GM23338 (cell line): ENCODE measurements around the gene UFD1. TPM values are rescaled to one million over a fixed set of nuclear protein-coding genes. Genes with fewer than 3 reads are reported as not detected.

Experiments
- ATAC-seq: fragments of 200-7000 bp; cut with Tn5 transposase; 3 replicates; pipeline ENCODE4 v1.9.1; 2020
- DNase-seq: peaks from one replicate; pipeline ENCODE4 v3.0.0-alpha.2; 2015; ENCODE audit warnings: low spot score
- H2AFZ ChIP-seq: fragments of 200-600 bp; sonication (generic); 2 replicates; pipeline ENCODE4 v1.8.0; 2016; ENCODE audit warnings: antibody characterized with exemption, mild to moderate bottlenecking, moderate library complexity
- H3F3A ChIP-seq: fragments of 200-600 bp; sonication (generic); replicated peaks from 2 replicates; pipeline ENCODE4 v1.8.0; 2017; ENCODE audit warnings: antibody characterized with exemption, mixed run types, low read depth
- H3K27ac ChIP-seq: fragments of 200-600 bp; sonication (generic); 2 replicates; pipeline ENCODE4 v1.6.1; 2016; ENCODE audit warnings: low read depth
- H3K27me3 ChIP-seq: fragments of 200-600 bp; sonication (generic); 2 replicates; pipeline ENCODE4 v1.8.0; 2016; ENCODE audit warnings: mild to moderate bottlenecking, mixed run types, moderate library complexity; ENCODE audit not compliant: insufficient read depth
- H3K36me3 ChIP-seq: fragments of 200-600 bp; sonication (generic); 2 replicates; pipeline ENCODE4 v1.8.0; 2016; ENCODE audit warnings: mild to moderate bottlenecking; ENCODE audit not compliant: insufficient read depth
- H3K4me1 ChIP-seq: fragments of 200-600 bp; sonication (generic); 2 replicates; pipeline ENCODE4 v1.8.0; 2016; ENCODE audit warnings: mild to moderate bottlenecking, moderate library complexity; ENCODE audit not compliant: insufficient read depth
- H3K4me2 ChIP-seq: fragments of 200-600 bp; sonication (generic); 2 replicates; pipeline ENCODE4 v1.7.1; 2017; ENCODE audit warnings: mixed run types
- H3K4me3 ChIP-seq: fragments of 200-600 bp; sonication (generic); 2 replicates; pipeline ENCODE4 v1.6.1; 2016; ENCODE audit warnings: mixed run types
- H3K79me2 ChIP-seq: fragments of 200-600 bp; sonication (generic); replicated peaks from 2 replicates; pipeline ENCODE4 v1.8.0; 2017; ENCODE audit warnings: mild to moderate bottlenecking; ENCODE audit not compliant: insufficient read depth
- H3K9me2 ChIP-seq: fragments of 200-600 bp; sonication (generic); 2 replicates; pipeline ENCODE4 v1.8.0; 2017; ENCODE audit not compliant: insufficient read depth
- H4K20me1 ChIP-seq: fragments of 200-600 bp; sonication (generic); replicated peaks from 2 replicates; pipeline ENCODE4 v1.8.0; 2017; ENCODE audit warnings: mild to moderate bottlenecking; ENCODE audit not compliant: insufficient read depth
- H3K27ac Mint-ChIP-seq: 2 replicates; pipeline ENCODE4 v1.8.0; 2020; ENCODE audit warnings: inconsistent platforms, mild to moderate bottlenecking, moderate library complexity, mixed read lengths
- H3K27me3 Mint-ChIP-seq: 3 replicates; pipeline ENCODE4 v1.8.0; 2022; ENCODE audit warnings: low read depth, mild to moderate bottlenecking, moderate library complexity, mixed read lengths, inconsistent platforms; ENCODE audit not compliant: insufficient read depth, poor library complexity
- H3K36me3 Mint-ChIP-seq: 3 replicates; pipeline ENCODE4 v1.8.0; 2021; ENCODE audit warnings: low read depth, mild to moderate bottlenecking, inconsistent platforms, moderate library complexity, mixed read lengths
- H3K4me1 Mint-ChIP-seq: 3 replicates; pipeline ENCODE4 v1.8.0; 2020; ENCODE audit warnings: mild to moderate bottlenecking, inconsistent platforms, mixed read lengths
- H3K4me3 Mint-ChIP-seq: 3 replicates; pipeline ENCODE4 v1.8.0; 2021; ENCODE audit warnings: moderate library complexity, mild to moderate bottlenecking, inconsistent platforms, mixed read lengths
- H3K9me3 Mint-ChIP-seq: 3 replicates; pipeline ENCODE4 v1.8.0; 2020; ENCODE audit warnings: moderate library complexity, mild to moderate bottlenecking, inconsistent platforms, mixed read lengths
- EZH2 ChIP-seq: fragments of 200-600 bp; sonication (generic); IDR thresholded peaks from one replicate; pipeline ENCODE4 v1.8.0; 2017; ENCODE audit warnings: antibody characterized with exemption, mild to moderate bottlenecking, low read depth; ENCODE audit not compliant: unreplicated experiment
- EZH2phosphoT487 ChIP-seq: fragments of 200-600 bp; sonication (generic); IDR thresholded peaks from one replicate; pipeline ENCODE4 v1.8.1; 2018; ENCODE audit warnings: antibody characterized with exemption; ENCODE audit not compliant: unreplicated experiment
- STAT1 ChIP-seq: IDR thresholded peaks from one replicate; pipeline ENCODE4 v1.6.1; 2016; ENCODE audit warnings: antibody characterized with exemption; ENCODE audit not compliant: unreplicated experiment
- polyA plus RNA-seq: library from polyadenylated mRNA; unstranded; fragments of >200 nt; fragmentation: Nextera tagmentation; extraction: Ambion mirVana; gene quantifications from 2 replicates; pipeline ENCODE4 v1.2.1, GENCODE V29; 2016
- total RNA-seq: library from RNA; depleted of rRNA; stranded (reverse); fragments of >200 nt; shearing (Covaris generic); gene quantifications from 2 replicates; pipeline ENCODE4 v1.2.3, GENCODE V29; 2014
- TF ChIP-seq, protein P1 (sequence below), 2 experiments: fragments of 200-600 bp in 1 of 2; sonication (generic) in 1 of 2; conservative IDR thresholded peaks; 2 replicates each; pipeline versions ENCODE4 v1.5.1 to v1.6.1; 2016 to 2017; ENCODE audit warnings: antibody characterized with exemption in 2 of 2, low read depth in 2 of 2, mild to moderate bottlenecking in 2 of 2, moderate library complexity in 1 of 2

The UFD1 gene
- total and polyA plus RNA-seq, 2 experiments from 2014 or later = 53.5 to 93.8 TPM

DNA sequence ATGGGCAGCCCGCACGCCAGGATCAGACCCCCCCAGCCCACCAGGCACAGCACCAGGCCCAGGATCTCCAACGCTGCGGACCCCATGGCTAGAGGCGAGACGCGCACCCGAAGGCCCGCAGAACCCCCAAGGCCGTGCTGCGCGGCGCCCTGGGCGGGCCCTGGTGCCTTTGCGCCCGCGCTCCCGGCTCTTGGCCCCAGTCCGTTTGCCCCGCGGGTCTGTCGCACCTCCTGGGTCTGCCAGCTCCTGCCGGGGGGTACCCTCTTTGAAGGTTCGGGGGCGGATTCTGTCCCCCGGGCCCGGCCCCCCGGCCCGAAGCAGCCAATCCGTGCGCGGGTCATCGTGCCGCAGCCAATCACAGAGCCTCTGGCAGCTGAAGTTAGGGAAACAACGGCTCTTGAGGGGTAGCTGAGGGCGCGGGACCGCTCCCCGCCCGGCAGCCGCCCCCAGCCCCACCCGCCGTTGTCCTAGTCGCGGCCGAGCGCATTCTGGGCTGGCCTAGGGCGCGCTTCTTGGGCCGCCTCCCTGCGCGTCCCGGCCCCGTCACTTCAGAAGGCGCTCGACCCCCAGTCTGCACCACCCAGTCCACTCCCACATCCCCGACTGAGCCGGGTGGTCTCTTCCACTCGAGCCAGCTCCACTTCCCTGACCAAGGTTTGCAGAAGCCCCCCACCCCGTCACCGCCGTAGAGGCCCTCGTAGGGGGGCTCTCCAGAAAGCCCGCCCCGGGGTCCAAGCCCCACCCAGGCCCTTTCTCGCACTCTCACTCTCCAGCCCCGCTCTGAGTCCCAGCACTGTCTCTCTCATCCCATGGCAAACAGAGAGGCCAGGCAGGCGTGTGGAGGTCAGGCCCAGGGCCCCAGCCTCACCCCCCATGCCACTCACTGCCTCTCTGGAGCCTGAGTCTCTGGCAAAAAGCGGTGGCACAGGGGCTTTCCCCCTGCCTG is 45.5 kb upstream of the UFD1 start, which contains the start of gene CLDN5:
TSS of gene CLDN5 (minus strand) at position 241 of the 946 bp plus-strand sequence. CDS start at position 86, 155 bp downstream.
- Mint-ChIP-seq H3K9me3 (no peaks in the 10 kb centered on the region), H3K27ac (no peak within 1 kb of the TSS), H3K36me3 (0 out of 3 replicates have a peak, but pooled peaks cover 3% of the 10 kb centered on the region), H3K27me3 (peaks cover 35% of the 10 kb centered on the region), H3K4me1 (peaks cover 9% of the 10 kb centered on the region), H3K4me3 (peak within 1 kb of the TSS; percentile 78)
- ATAC-seq (peak; percentile 70), DNase-seq (peak; percentile 82)
- peaks cover 42% of the 10 kb centered on the region for H3K27me3 ChIP-seq
- no peaks in the 10 kb centered on the region for H3K79me2 ChIP-seq
- H3F3A ChIP-seq = peaks cover 11% of the 10 kb centered on the region; the same call in 1 of the 2 replicates
- no peaks in the 10 kb centered on the region for H4K20me1 ChIP-seq
- H3K27ac ChIP-seq = no peak within 1 kb of the TSS
- H3K4me3 ChIP-seq = peak within 1 kb of the TSS; percentile 64
- TF ChIP-seq STAT1 (no peak), EZH2 (peak; percentile 6)
- H3K9me2 ChIP-seq = no peaks in the 10 kb centered on the region
- peaks cover 8% of the 10 kb centered on the region; the same call in 1 of the 2 replicates for H3K4me1 ChIP-seq
- H3K36me3 ChIP-seq = no peaks in the 10 kb centered on the region
- H3K4me2 ChIP-seq = peak within 1 kb of the TSS; percentile 93
- peak within 1 kb of the TSS; percentile 95 for H2AFZ ChIP-seq

DNA sequence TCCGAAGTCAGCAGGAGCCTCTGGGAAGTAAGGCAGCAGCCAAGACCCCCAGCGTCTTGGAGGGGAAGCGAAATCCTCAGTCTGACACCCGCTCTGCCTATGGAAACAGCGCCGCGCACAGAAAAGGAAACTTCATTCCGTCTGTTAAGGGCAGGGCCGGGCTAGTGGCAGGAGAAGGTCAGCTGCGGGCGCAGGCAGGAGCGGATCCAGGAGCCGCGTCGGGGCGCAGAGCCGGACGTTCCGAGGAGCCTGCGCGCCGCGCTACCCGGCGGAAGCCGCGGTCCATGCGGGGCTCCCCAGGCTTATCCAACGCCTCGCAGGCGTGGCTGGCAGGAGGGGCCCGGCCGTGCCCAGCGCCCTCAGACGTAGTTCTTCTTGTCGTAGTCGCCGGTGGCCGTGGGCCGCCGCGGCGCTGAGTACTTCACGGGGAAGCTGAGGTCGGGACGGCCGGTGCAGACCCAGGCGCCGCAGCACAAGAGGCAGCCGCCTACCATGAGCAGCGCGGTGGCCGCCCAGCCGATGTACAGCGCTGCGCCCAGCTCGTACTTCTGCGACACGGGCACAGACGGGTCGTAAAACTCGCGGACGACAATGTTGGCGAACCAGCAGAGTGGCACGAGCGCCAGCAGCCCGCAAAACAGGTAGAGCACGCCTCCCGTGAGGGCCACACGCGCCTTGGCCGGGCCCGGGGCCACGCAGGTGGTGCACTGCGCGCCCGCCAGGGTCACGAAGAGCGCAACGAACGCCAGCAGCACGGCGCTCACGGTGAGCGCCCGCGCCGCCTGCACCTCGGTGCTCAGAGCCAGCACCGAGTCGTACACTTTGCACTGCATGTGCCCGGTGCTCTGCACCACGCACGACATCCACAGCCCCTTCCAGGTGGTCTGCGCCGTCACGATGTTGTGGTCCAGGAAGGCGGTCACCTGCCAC is 44.5 kb upstream of the UFD1 start:
- Histone ChIP-seq H3F3A (peaks cover 11% of the 10 kb centered on the region; the same call in 1 of the 2 replicates), H3K27ac (no peak overlapping the region), H3K4me2 (peak overlapping the region; percentile 93), H3K9me2 (no peaks in the 10 kb centered on the region), H3K79me2 (no peaks in the 10 kb centered on the region), H3K4me1 (peaks cover 8% of the 10 kb centered on the region; the same call in 1 of the 2 replicates), H3K27me3 (peaks cover 42% of the 10 kb centered on the region), H3K36me3 (no peaks in the 10 kb centered on the region), H3K4me3 (peak overlapping the region; percentile 64), H4K20me1 (no peaks in the 10 kb centered on the region), H2AFZ (peak overlapping the region; percentile 95)
- DNase-seq = peak; percentile 86
- TF ChIP-seq EZH2 = peak; percentile 23
- no peak for TF ChIP-seq EZH2phosphoT487
- TF ChIP-seq STAT1 = no peak
- TF ChIP-seq, protein P1, sequence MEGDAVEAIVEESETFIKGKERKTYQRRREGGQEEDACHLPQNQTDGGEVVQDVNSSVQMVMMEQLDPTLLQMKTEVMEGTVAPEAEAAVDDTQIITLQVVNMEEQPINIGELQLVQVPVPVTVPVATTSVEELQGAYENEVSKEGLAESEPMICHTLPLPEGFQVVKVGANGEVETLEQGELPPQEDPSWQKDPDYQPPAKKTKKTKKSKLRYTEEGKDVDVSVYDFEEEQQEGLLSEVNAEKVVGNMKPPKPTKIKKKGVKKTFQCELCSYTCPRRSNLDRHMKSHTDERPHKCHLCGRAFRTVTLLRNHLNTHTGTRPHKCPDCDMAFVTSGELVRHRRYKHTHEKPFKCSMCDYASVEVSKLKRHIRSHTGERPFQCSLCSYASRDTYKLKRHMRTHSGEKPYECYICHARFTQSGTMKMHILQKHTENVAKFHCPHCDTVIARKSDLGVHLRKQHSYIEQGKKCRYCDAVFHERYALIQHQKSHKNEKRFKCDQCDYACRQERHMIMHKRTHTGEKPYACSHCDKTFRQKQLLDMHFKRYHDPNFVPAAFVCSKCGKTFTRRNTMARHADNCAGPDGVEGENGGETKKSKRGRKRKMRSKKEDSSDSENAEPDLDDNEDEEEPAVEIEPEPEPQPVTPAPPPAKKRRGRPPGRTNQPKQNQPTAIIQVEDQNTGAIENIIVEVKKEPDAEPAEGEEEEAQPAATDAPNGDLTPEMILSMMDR (conservative IDR thresholded peaks at IDR 0.05; ENCODE audit: low read depth in 2 of 2) = peak in 1 of 2 experiments; percentile 20; a peak in 1 of 4 replicates
- Mint-ChIP-seq H3K4me1 (peaks cover 9% of the 10 kb centered on the region), H3K9me3 (no peaks in the 10 kb centered on the region), H3K4me3 (peak overlapping the region; percentile 73), H3K36me3 (peaks cover 3% of the 10 kb centered on the region; the same call in 1 of the 3 replicates), H3K27ac (no peak overlapping the region), H3K27me3 (peaks cover 36% of the 10 kb centered on the region)
- ATAC-seq = peak; percentile 64
